Left cardiac atrium (tissue), 4 donors: Measurements from ENCODE around the gene ATXN10. TPM values are rescaled to one million over a fixed set of nuclear protein-coding genes. Genes with fewer than 3 reads are reported as not detected.
A peak's percentile ranks its signal among the peaks of the same experiment; 100 is the strongest.

ENCODE experiments used
- ATAC-seq, 2 donors: fragments of 200-7000 bp; cut with Tn5 transposase; one replicate each; pipeline ENCODE4 v1.9.1; 2020; ENCODE audit warnings: mild to moderate bottlenecking in 2 of 2, moderate library complexity in 2 of 2
- DNase-seq: peaks from one replicate; pipeline ENCODE4 v3.0.0-alpha.2; 2020
- intact Hi-C, 2 donors: fragments of 100-400 bp; cut with DNase I; formaldehyde crosslinking; loops; one replicate each; pipeline versions ENCODE4 v1.14.1 to v1.15.1; 2022 to 2023
- total RNA-seq, 2 donors: library from RNA; stranded (reverse); fragmentation: NEBNext Ultra II Directional; extraction: Animal tissue kit (Norgen Biotek cat#: 25700); gene quantifications; one replicate each; pipeline ENCODE4 v1.2.1, GENCODE V29; 2021
- donor health status: DM: no; HTN: yes; CAD: no.
- donor health status: DM: no; HTN: yes; CAD: no; lungs with severe emphysema.
- donor health status: DM: yes; HTN: yes; CAD: no.
- donor health status: Dilated cardiomyopathy.

ATXN10 gene
- total RNA-seq, 2 donors from 2014 or later: 129 to 143 TPM

GRCh38 chr22:45731798-45732495 is 60.3 kb downstream of the ATXN10 start:
- ATAC-seq (peak in 1 of 2 donors; percentile 41), DNase-seq (no peak)
- intact Hi-C loops: no loop called here

GRCh38 chr22:45735273-45735672 is 63.6 kb downstream of the ATXN10 start:
- intact Hi-C loops: no loop called here
- ATAC-seq: no peak
- DNase-seq: no peak

- ATAC-seq (no peak), DNase-seq (no peak)
- intact Hi-C loops: no loop called here
Observed at GRCh38 chr22:45738206-45738605, 66.6 kb downstream of the ATXN10 start.

GRCh38 chr22:45740236-45740635 is 68.6 kb downstream of the ATXN10 start:
- DNase-seq (no peak), ATAC-seq (no peak)
- intact Hi-C loops: no loop called here

GRCh38 chr22:45742866-45743450 is 71.3 kb downstream of the ATXN10 start:
- DNase-seq (peak; percentile 38), ATAC-seq (peak; percentile 53 to 78)
- intact Hi-C loops: no loop called here

- DNase-seq: no peak
- intact Hi-C loops: no loop called here
- peak; percentile 23 to 54 for ATAC-seq
Observed at GRCh38 chr22:45743687-45744086, 72.1 kb downstream of the ATXN10 start.

- ATAC-seq (peak; percentile 34 to 66), DNase-seq (no peak)
- intact Hi-C loops: no loop called here
Observed at GRCh38 chr22:45744442-45744841, 72.8 kb downstream of the ATXN10 start.

- intact Hi-C loops: no loop called here
- DNase-seq: no peak
- no peak for ATAC-seq
Observed at GRCh38 chr22:45750626-45751025, 79.0 kb downstream of the ATXN10 start.

GRCh38 chr22:45752036-45752435 is 80.4 kb downstream of the ATXN10 start:
- no peak for DNase-seq
- intact Hi-C loops: no loop called here
- ATAC-seq: no peak

- intact Hi-C loops: no loop called here
- DNase-seq (no peak), ATAC-seq (peak in 1 of 2 donors; percentile 32)
Observed at GRCh38 chr22:45754822-45755221, 83.2 kb downstream of the ATXN10 start.

GRCh38 chr22:45756558-45756957 is 84.9 kb downstream of the ATXN10 start:
- intact Hi-C loops: no loop called here
- DNase-seq (no peak), ATAC-seq (no peak)

- intact Hi-C loops: no loop called here
- ATAC-seq: peak; percentile 86 to 89
- peak; percentile 35 for DNase-seq
Observed at GRCh38 chr22:45757068-45757467, 85.4 kb downstream of the ATXN10 start.

GRCh38 chr22:45757936-45758335 is 86.3 kb downstream of the ATXN10 start:
- ATAC-seq: no peak
- intact Hi-C loops: no loop called here
- no peak for DNase-seq

- ATAC-seq (no peak), DNase-seq (no peak)
- intact Hi-C loops: no loop called here
Observed at GRCh38 chr22:45758603-45759002, 87.0 kb downstream of the ATXN10 start.

GRCh38 chr22:45760682-45761081 is 89.0 kb downstream of the ATXN10 start:
- intact Hi-C loops: no loop called here
- ATAC-seq (no peak), DNase-seq (no peak)

GRCh38 chr22:45762545-45763235 is 91.1 kb downstream of the ATXN10 start:
- intact Hi-C loops: no loop called here
- ATAC-seq (peak in 1 of 2 donors; percentile 37), DNase-seq (no peak)

- peak; percentile 65 to 76 for ATAC-seq
- intact Hi-C loops: no loop called here
- DNase-seq: no peak
Observed at GRCh38 chr22:45763236-45763624, 91.6 kb downstream of the ATXN10 start.

GRCh38 chr22:45768490-45768889 is 96.9 kb downstream of the ATXN10 start:
- intact Hi-C loops: no loop called here
- no peak for ATAC-seq
- DNase-seq: no peak

- ATAC-seq (no peak), DNase-seq (no peak)
- intact Hi-C loops: no loop called here
Observed at GRCh38 chr22:45769569-45770210, 98.1 kb downstream of the ATXN10 start.

GRCh38 chr22:45770506-45770905 is 98.9 kb downstream of the ATXN10 start:
- intact Hi-C loops: no loop called here

More at GRCh38 chr22:45770506-45770905, 98.9 kb downstream of the ATXN10 start:
- no peak for ATAC-seq
- DNase-seq: no peak
